Prostate gland (tissue), 2 donors: Measurements from ENCODE around the gene CTCF. TPM values are rescaled to one million over a fixed set of nuclear protein-coding genes. Genes with fewer than 3 reads are reported as not detected.

Source experiments
- DNase-seq: peaks from one replicate; pipeline ENCODE4 v3.0.0-alpha.2; 2019; ENCODE audit warnings: low spot score
- H3K27ac ChIP-seq, 2 donors: fragments of 200-600 bp; sonication (generic); 2 replicates each; pipeline ENCODE4 v1.5.1; 2017 to 2019
- H3K27me3 ChIP-seq: fragments of 200-600 bp; sonication (generic); replicated peaks from 2 replicates; pipeline ENCODE4 v1.5.1; 2019; ENCODE audit not compliant: insufficient read depth
- H3K36me3 ChIP-seq, 2 donors: fragments of 200-600 bp; sonication (generic); 1 replicate in 1 of 2; 2 replicates in 1 of 2; pipeline versions ENCODE4 v1.5.1 to v1.8.1; 2017 to 2019
- H3K4me1 ChIP-seq: fragments of 200-600 bp; sonication (generic); replicated peaks from 2 replicates; pipeline ENCODE4 v1.5.1; 2019
- H3K4me3 ChIP-seq, 2 donors: fragments of 200-600 bp; sonication (generic); 2 replicates each; pipeline ENCODE4 v1.5.1; 2017 to 2019
- H3K9me3 ChIP-seq: fragments of 200-600 bp; sonication (generic); 2 replicates; pipeline ENCODE4 v1.5.1; 2017
- CTCF ChIP-seq, 4 experiments: fragments of 200-600 bp in 2 of 4; fragments of 450-650 bp in 2 of 4; sonication (generic) in 2 of 4; IDR thresholded peaks; 1 replicate in 3 of 4; 2 replicates in 1 of 4; pipeline ENCODE4 v1.5.1; 2016 to 2019; ENCODE audit warnings: antibody characterized with exemption in 4 of 4, mild to moderate bottlenecking in 2 of 4, moderate library complexity in 2 of 4
- POLR2A ChIP-seq: fragments of 450-650 bp; IDR thresholded peaks from one replicate; pipeline ENCODE4 v1.6.1; 2016; ENCODE audit warnings: antibody characterized with exemption, mild to moderate bottlenecking
- POLR2AphosphoS5 ChIP-seq: sonication (generic); formaldehyde crosslinking; IDR thresholded peaks from one replicate; pipeline ENCODE4 v1.6.1; 2017; ENCODE audit warnings: antibody characterized with exemption
- WGBS: methylation state at CpG from one replicate; pipeline ENCODE4 v1.1.5; 2018; 5-methylcytosine and 5-hydroxymethylcytosine counted together
- intact Hi-C: fragments of 100-400 bp; cut with DNase I; formaldehyde crosslinking; loops from one replicate; pipeline ENCODE4 v1.14.2; 2022
- total RNA-seq, 2 donors: library from RNA; depleted of rRNA; stranded (reverse); fragments of >200 nt; gene quantifications; one replicate each; pipeline ENCODE4 v1.1.0, GENCODE V29; 2016

CTCF gene
- total RNA-seq, 2 donors from 2014 or later: 39.9 to 48.9 TPM

GRCh38 chr16:67636713-67637112 lies 74.4 kb downstream of the CTCF start:
- DNase-seq: no peak
- Histone ChIP-seq H3K4me1 (peaks cover 3% of the 10 kb centered on the region), H3K9me3 (no peaks in the 10 kb centered on the region), H3K27me3 (no peaks in the 10 kb centered on the region), H3K36me3 (peaks cover 0 to 3% of the 10 kb centered on the region in 2 donors), H3K27ac (no peak overlapping the region), H3K4me3 (no peak overlapping the region)
- WGBS: 78% methylated on average over 8 of the region's 8 CpGs
- TF ChIP-seq POLR2A (no peak), CTCF (IDR thresholded peaks at IDR 0.05) (no peak), POLR2AphosphoS5 (no peak)
- intact Hi-C loops: no loop called here

- peaks cover 0 to 3% of the 10 kb centered on the region in 2 donors for H3K36me3 ChIP-seq
- DNase-seq: no peak
- H3K4me1 ChIP-seq: peaks cover 3% of the 10 kb centered on the region
- no peaks in the 10 kb centered on the region for H3K9me3 ChIP-seq
- no peak overlapping the region for H3K27ac ChIP-seq
- no peaks in the 10 kb centered on the region for H3K27me3 ChIP-seq
- no peak overlapping the region for H3K4me3 ChIP-seq
- TF ChIP-seq POLR2A (no peak), CTCF (IDR thresholded peaks at IDR 0.05) (no peak), POLR2AphosphoS5 (no peak)
- 91% methylated on average over 12 of the region's 12 CpGs for WGBS
- intact Hi-C loops: no loop called here
These were observed 75.3 kb downstream of the CTCF start for GRCh38 chr16:67637625-67638024.

GRCh38 chr16:67641779-67642708 lies 79.7 kb downstream of the CTCF start:
- TF ChIP-seq CTCF (IDR thresholded peaks at IDR 0.05) (peak in 1 of 4 experiments; percentile 18), POLR2AphosphoS5 (peak; percentile 40), POLR2A (no peak)
- 27% methylated on average over 9 of the region's 10 CpGs for WGBS
- Histone ChIP-seq H3K4me1 (no peaks in the 10 kb centered on the region), H3K4me3 (no peak overlapping the region), H3K27ac (no peak overlapping the region), H3K9me3 (no peaks in the 10 kb centered on the region), H3K27me3 (peaks cover 9% of the 10 kb centered on the region), H3K36me3 (peaks cover 0 to 3% of the 10 kb centered on the region in 2 donors)
- intact Hi-C loops: no loop called here
- DNase-seq: peak; percentile 67

GRCh38 chr16:67644038-67644437 lies 81.7 kb downstream of the CTCF start:
- DNase-seq: no peak
- TF ChIP-seq POLR2A (no peak), CTCF (IDR thresholded peaks at IDR 0.05) (no peak), POLR2AphosphoS5 (no peak)
- H3K4me3 ChIP-seq: no peak overlapping the region
- H3K36me3 ChIP-seq: peaks cover 0 to under 1% of the 10 kb centered on the region in 2 donors
- WGBS: 93% methylated on average over 9 of the region's 9 CpGs
- H3K27ac ChIP-seq: no peak overlapping the region
- no peaks in the 10 kb centered on the region for H3K4me1 ChIP-seq
- H3K9me3 ChIP-seq: no peaks in the 10 kb centered on the region
- H3K27me3 ChIP-seq: peaks cover 26% of the 10 kb centered on the region
- intact Hi-C loops: loop anchor here (2.0 kb wide), 1 partner anchor 97 kb away; no protein-coding TSS in a partner anchor
